HG03025 (cell line): ENCODE data around the gene ATP2B2.

ENCODE experiments used
- ATAC-seq: cut with Tn5 transposase; IDR thresholded peaks from one replicate; pipeline ENCODE4 v1.9.1; 2021; ENCODE audit warnings: mild to moderate bottlenecking, moderate library complexity; ENCODE audit not compliant: unreplicated experiment, low FRiP score

The ATP2B2 gene

DNA sequence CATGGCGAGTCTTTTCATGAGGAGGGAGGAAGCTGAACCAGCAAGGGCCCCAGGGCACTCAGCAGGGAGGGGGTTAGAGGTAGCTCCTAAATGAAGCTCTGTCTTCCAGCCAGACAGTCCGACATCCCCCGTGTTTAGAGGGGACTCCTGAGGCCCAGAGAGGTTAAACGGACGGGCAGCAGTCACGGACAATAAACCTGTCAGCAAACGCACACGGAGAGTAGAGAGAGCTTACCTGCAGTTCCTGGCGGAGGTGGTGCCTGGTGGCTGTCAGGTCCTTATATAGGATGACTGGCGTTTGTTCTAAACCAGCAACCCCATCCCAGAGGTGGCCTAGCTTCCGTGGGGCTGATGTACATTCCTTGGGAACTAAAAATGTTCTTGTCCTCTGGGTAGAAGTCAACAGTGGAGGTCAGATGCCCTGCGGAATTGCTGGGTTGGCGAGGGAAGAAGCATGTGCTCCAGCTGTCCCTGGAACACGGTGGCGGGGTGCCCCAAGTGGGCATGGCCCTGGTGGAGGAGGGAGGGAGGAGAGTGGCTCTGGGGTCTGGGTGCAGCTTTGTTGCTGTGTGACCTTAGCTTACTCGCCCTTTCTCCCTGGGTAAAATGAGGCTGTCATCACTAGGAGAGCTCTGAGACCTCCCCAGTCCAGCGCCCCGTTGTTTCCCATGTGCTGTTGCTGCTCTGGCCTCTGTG is 214.8 kb downstream of the ATP2B2 start:
- no peak for ATAC-seq

GRCh38 chr3:10289787-10290355 is 215.5 kb downstream of the ATP2B2 start:
- ATAC-seq = no peak

DNA sequence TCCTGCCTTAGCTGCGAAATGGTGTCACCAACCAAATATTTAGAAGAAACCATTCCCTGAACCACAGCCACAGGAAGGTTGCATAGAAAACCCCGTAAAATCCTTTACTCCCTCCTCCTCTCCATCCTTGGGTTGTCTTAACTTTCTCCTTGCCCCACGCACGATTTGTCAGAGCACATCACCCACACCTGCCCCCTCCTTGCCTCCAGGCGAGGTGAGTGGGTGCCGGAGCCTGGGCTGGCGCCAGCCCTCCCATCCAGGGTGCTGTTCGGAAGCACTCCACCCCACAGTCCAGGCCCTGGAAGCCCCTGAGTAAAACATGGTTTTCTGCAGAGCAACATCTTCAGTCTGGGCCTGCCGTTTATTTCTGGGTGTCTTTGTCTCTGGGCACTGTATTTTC is 216.3 kb downstream of the ATP2B2 start:
- ATAC-seq = no peak

DNA sequence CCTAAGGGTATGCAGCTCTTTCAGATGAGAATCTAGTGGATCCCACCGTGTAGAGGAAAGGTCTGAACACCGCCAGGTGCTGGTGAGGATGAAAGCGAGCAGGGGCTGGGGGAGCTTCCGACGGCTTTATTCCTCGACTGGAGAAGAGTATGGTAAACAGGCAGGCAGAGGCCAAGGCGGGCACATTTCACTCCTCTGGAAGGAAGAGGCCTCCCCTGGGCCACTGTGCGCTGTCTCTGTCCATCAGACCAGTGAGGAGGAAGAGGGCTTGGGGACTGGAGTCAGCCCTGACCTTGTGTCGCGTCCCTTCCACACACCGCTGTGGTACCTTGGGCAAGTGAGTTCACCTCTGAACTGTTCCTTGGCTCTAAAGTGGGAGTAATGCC is 216.8 kb downstream of the ATP2B2 start:
- no peak for ATAC-seq

DNA sequence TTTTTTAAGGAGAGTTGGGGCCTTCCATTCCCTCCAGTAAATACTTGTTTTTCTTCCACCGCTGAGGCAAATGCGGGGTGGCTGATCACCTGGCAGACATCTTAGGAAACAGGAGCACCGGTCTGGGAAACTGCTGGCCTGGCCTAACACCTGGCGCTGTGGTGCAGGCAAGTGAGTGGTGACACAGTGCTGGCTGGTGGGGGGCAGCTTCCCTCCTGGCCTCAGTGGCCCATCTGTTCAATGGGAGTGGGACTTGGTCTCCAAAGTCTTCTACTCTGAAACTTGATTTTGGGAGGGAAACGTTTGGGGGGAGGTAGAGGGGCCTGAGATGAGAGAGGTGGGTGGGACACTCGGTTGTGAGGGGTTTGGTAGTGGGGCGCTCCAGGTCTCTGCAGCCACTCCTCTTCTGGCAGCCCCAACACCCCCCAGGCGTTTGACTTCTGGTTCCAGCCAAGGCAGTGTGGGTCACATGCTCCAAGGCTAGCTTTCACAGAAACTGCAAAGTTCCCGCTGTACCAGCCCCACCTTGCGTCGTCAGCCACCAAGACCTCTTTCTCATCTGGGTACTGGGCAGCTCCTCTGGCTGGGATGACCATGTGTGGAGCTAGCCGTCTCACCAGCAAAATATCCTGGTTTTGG is 217.3 kb downstream of the ATP2B2 start:
- no peak for ATAC-seq

- no peak for ATAC-seq
Observed at GRCh38 chr3:10286596-10287295, 218.6 kb downstream of the ATP2B2 start.

DNA sequence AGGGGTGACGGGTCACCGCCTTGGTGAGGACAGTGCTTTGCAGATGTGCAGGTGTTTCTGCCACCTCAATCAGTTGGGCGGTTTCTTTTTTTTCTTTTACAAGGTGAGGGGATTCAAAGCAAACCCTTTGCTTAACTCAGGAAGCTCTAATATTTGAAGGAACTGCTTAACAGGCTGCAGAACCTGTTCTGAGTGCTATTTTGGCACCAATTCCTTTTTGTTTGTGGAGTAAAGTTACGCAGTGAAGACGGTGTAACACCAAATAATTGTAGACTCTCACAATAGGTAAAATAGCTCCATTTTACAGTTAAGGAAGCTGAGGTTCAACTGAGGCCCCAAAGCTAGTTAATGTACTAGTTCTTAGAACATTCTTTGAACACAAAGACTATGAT is 219.3 kb downstream of the ATP2B2 start:
- ATAC-seq = no peak

GRCh38 chr3:10285272-10286132 is 219.9 kb downstream of the ATP2B2 start:
- no peak for ATAC-seq

DNA sequence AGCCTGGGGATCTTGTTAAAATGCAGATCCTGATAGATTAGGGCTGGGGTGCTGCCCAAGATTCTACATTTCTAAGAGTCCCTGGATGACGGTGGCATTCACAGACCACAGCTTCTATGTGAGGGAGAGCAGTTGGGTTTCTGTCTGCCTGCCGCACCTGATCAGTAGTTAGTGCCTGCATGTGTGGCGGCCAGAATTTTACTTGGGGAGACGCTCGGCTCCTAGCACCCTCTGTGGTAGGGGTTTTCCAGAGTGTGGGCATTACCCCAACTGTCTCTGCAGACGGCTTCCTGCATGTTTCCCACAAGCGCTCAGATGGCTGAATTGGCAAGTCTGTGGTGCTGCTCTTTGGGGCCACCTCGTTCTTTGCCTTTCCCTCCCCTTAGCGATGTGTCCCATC is 220.9 kb downstream of the ATP2B2 start:
- ATAC-seq = no peak

DNA sequence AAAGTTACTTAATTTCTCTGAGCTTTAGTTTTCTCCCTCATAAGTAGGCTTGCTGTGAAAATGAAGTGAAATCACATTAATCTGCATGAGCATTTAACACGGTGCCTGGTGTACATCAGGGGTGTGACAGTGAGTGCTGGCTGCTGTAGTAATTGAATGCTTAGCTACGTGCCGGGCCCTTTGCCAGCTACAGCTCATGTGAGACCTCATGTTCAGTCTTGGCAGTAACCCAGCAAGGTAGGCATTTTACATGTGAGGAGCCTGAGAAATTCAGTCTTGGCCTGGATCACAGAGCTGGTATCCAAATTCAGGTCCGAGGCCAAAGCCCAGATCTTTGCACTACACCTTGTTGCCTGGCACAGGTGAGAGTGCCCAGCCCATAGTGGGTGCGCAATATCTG is 221.7 kb downstream of the ATP2B2 start:
- ATAC-seq = no peak

DNA sequence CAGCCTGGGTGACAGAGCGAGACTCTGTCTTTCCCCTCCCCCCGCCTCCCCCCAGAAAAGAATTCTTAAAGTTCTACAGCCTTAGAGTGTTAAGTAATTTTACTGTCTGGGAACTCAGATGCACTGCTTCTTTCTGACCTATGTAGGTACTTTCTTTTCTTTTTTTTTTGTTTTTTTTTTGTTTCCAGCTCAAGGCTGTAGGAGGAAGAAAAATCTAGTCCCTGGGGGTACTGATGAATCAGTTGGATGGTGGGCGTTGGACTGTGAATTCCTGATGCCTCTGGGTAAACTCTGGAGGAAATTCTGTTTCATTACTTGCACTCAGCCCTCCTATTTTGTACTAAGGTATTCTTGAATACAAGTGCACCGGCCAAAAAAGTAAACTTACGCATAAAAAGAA is 223.4 kb downstream of the ATP2B2 start:
- no peak for ATAC-seq

DNA sequence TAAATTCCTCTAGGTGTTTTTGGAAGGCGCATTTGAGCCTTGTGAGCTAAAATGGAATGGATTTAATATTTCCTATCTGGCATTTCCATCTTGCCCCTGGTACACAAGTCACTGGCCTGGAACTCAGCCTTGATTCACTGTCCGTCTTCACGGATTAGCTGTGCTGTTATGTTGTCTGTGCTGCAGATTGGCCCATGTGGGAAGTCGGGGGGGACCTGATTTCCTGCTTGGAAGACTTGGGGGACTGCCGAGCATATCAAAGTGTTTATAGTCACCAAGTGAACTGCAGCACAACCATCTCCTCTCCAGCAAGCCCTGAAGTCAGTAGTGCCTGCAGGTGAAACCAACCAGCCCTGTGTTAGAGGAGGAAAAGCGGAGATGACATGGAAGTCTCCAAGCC is 224.8 kb downstream of the ATP2B2 start:
- no peak for ATAC-seq

DNA sequence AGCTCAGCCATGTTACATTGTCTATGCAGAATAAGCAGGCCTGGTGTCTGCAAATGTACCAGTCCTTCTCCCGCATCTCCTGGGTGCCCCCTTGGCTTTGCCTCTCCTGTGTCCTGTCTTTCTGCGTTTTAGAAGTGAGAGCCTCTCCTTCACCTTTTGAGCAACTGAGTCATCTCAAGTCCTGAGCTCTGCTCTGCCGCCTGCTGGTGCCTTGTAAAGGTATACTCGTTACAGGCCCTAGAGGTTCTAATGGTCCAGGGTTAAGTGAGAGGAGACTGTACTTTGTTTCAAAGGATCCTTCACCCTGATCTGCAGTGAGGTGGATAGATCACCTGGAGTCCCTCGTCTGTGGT is 225.2 kb downstream of the ATP2B2 start:
- ATAC-seq = no peak

DNA sequence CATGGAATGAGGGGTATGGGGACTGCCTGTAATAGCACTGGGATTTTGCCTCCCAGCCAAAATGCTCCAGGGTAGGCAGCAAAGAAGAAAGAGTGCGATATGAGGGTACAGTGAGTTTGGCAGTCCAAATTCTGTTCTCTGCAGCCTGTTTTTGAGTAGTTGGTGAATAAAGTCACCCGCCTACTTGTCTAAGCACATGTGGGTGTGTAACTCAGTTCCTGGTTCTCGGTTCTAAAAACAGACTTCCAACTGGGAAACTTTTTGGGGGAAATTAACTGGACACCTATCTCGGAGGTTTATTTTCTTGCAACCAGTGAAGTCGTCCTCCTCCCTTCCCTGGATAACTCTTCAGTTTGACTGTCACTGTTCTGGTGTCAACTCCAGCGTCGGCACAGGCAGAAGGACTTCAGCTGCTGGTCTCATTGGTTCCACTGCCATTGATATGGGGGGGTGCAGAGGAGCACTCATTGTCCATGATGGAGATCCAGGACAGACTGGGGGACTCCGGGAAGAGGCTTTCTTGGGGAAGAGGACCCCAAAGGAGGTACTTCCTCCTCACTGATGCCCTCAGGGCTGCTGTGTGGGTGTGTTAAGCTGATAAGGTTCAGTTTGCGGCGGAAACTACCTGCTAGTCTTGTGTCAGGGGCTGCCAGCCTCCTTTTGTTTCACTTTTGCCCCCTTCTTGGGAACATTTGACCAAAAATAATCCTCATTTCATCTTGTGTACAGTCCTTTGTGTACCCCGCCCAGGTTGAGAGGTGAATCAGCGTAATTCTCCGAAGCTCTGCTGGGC is 225.8 kb downstream of the ATP2B2 start:
- no peak for ATAC-seq

GRCh38 chr3:10278501-10278900 is 226.9 kb downstream of the ATP2B2 start:
- no peak for ATAC-seq

GRCh38 chr3:10277115-10277625 is 228.2 kb downstream of the ATP2B2 start:
- ATAC-seq = no peak

- no peak for ATAC-seq
Observed at GRCh38 chr3:10274601-10275000, 230.8 kb downstream of the ATP2B2 start.
